MG63 (cell line): Measurements from ENCODE around the gene GPR68. TPM values are rescaled to one million over a fixed set of nuclear protein-coding genes. Genes with fewer than 3 reads are reported as not detected.
A peak's percentile ranks its signal among the peaks of the same experiment; 100 is the strongest.
"Not testable (repeated sequence)": the region's sequence is repeated elsewhere in the genome, so short reads cannot be mapped to it uniquely, and the experiment has no call there.

Experiments used
- DNase-seq: peaks from one replicate; pipeline ENCODE4 v3.0.0-alpha.2; 2020
- H3K27me3 ChIP-seq: fragments of 250-450 bp; sonication (Bioruptor Pico); 2 replicates; pipeline ENCODE4 v1.5.1; 2020; ENCODE audit warnings: mild to moderate bottlenecking, moderate library complexity
- H3K36me3 ChIP-seq: fragments of 250-450 bp; sonication (Bioruptor Pico); 2 replicates; pipeline ENCODE4 v1.5.1; 2020; ENCODE audit warnings: mild to moderate bottlenecking, moderate library complexity
- H3K4me3 ChIP-seq: fragments of 250-450 bp; sonication (Bioruptor Pico); 2 replicates; pipeline ENCODE4 v1.5.1; 2020; ENCODE audit warnings: mild to moderate bottlenecking, moderate library complexity
- H3K9me3 ChIP-seq: fragments of 250-450 bp; sonication (Bioruptor Pico); 2 replicates; pipeline ENCODE4 v1.5.1; 2020; ENCODE audit warnings: mild to moderate bottlenecking, moderate library complexity
- total RNA-seq: library from RNA; depleted of rRNA; stranded (reverse); fragments of >200 nt; shearing (Covaris generic); gene quantifications from 2 replicates; pipeline ENCODE4 v1.2.3, GENCODE V29; 2014; ENCODE audit warnings: low replicate concordance

GPR68 gene
- total RNA-seq, 1 experiment from 2014 or later: 3.9 TPM

GRCh38 chr14:91261115-91261514 is 16.6 kb upstream of the GPR68 start:
- H3K4me3 ChIP-seq: no peak overlapping the region
- H3K36me3 ChIP-seq: no peaks in the 10 kb centered on the region
- H3K9me3 ChIP-seq: no peaks in the 10 kb centered on the region
- no peak for DNase-seq
- H3K27me3 ChIP-seq: no peaks in the 10 kb centered on the region

- Histone ChIP-seq H3K36me3 (no peaks in the 10 kb centered on the region), H3K4me3 (no peak overlapping the region), H3K27me3 (no peaks in the 10 kb centered on the region), H3K9me3 (no peaks in the 10 kb centered on the region)
- DNase-seq: no peak
These were observed 14.4 kb upstream of the GPR68 start for GRCh38 chr14:91258876-91259275.

- no peaks in the 10 kb centered on the region for H3K9me3 ChIP-seq
- H3K27me3 ChIP-seq: no peaks in the 10 kb centered on the region
- DNase-seq: peak; percentile 66
- H3K4me3 ChIP-seq: no peak overlapping the region
- no peaks in the 10 kb centered on the region for H3K36me3 ChIP-seq
These were observed 13.6 kb upstream of the GPR68 start for GRCh38 chr14:91258011-91258618.

- no peak for DNase-seq
- Histone ChIP-seq H3K9me3 (no peaks in the 10 kb centered on the region), H3K4me3 (no peak overlapping the region), H3K27me3 (no peaks in the 10 kb centered on the region), H3K36me3 (no peaks in the 10 kb centered on the region)
These were observed 13.0 kb upstream of the GPR68 start for GRCh38 chr14:91257328-91258010.

- Histone ChIP-seq H3K4me3 (no peak overlapping the region), H3K9me3 (no peaks in the 10 kb centered on the region), H3K27me3 (no peaks in the 10 kb centered on the region), H3K36me3 (no peaks in the 10 kb centered on the region)
- no peak for DNase-seq
These were observed 12.2 kb upstream of the GPR68 start for GRCh38 chr14:91256661-91257060.

GRCh38 chr14:91255026-91255695 is 10.7 kb upstream of the GPR68 start:
- DNase-seq: no peak
- H3K27me3 ChIP-seq: no peaks in the 10 kb centered on the region
- no peaks in the 10 kb centered on the region for H3K36me3 ChIP-seq
- H3K9me3 ChIP-seq: no peaks in the 10 kb centered on the region
- H3K4me3 ChIP-seq: no peak overlapping the region

- Histone ChIP-seq H3K27me3 (no peaks in the 10 kb centered on the region), H3K4me3 (no peak overlapping the region), H3K9me3 (no peaks in the 10 kb centered on the region), H3K36me3 (no peaks in the 10 kb centered on the region)
- no peak for DNase-seq
These were observed 10.0 kb upstream of the GPR68 start for GRCh38 chr14:91254461-91254860.

GRCh38 chr14:91253795-91254323 is 9.4 kb upstream of the GPR68 start:
- H3K4me3 ChIP-seq: no peak overlapping the region
- H3K36me3 ChIP-seq: no peaks in the 10 kb centered on the region
- no peak for DNase-seq
- no peaks in the 10 kb centered on the region for H3K9me3 ChIP-seq
- H3K27me3 ChIP-seq: no peaks in the 10 kb centered on the region

- no peak for DNase-seq
- Histone ChIP-seq H3K9me3 (no peaks in the 10 kb centered on the region), H3K4me3 (peak overlapping the region; percentile 31; the same call in 1 of the 2 replicates), H3K27me3 (no peaks in the 10 kb centered on the region), H3K36me3 (no peaks in the 10 kb centered on the region)
These were observed 8.6 kb upstream of the GPR68 start for GRCh38 chr14:91252871-91253794.

- no peaks in the 10 kb centered on the region for H3K36me3 ChIP-seq
- H3K9me3 ChIP-seq: no peaks in the 10 kb centered on the region
- H3K27me3 ChIP-seq: no peaks in the 10 kb centered on the region
- no peak overlapping the region for H3K4me3 ChIP-seq
- no peak for DNase-seq
These were observed 6.4 kb upstream of the GPR68 start for GRCh38 chr14:91250912-91251311.

GRCh38 chr14:91249841-91250616 is 5.5 kb upstream of the GPR68 start:
- no peaks in the 10 kb centered on the region for H3K9me3 ChIP-seq
- H3K4me3 ChIP-seq: no peak overlapping the region
- H3K36me3 ChIP-seq: no peaks in the 10 kb centered on the region
- no peak for DNase-seq
- H3K27me3 ChIP-seq: no peaks in the 10 kb centered on the region

- DNase-seq: no peak
- H3K9me3 ChIP-seq: no peaks in the 10 kb centered on the region
- no peaks in the 10 kb centered on the region for H3K36me3 ChIP-seq
- no peaks in the 10 kb centered on the region for H3K27me3 ChIP-seq
- H3K4me3 ChIP-seq: no peak overlapping the region
These were observed 1.7 kb upstream of the GPR68 start for GRCh38 chr14:91246051-91246852.

- DNase-seq, H3K9me3 ChIP-seq, H3K4me3 ChIP-seq, H3K36me3 ChIP-seq, H3K27me3 ChIP-seq: not testable (repeated sequence)
These were observed 1.1 kb upstream of the GPR68 start for GRCh38 chr14:91245616-91246015.

GRCh38 chr14:91245029-91245428 is 525 bp upstream of the GPR68 start:
- no peaks in the 10 kb centered on the region for H3K36me3 ChIP-seq
- no peaks in the 10 kb centered on the region for H3K9me3 ChIP-seq
- no peak for DNase-seq
- no peaks in the 10 kb centered on the region for H3K27me3 ChIP-seq
- H3K4me3 ChIP-seq: no peak overlapping the region

GRCh38 chr14:91243074-91243471 is 1.4 kb downstream of the GPR68 start:
- no peak for DNase-seq
- H3K4me3 ChIP-seq: peak overlapping the region; percentile 27
- no peaks in the 10 kb centered on the region for H3K9me3 ChIP-seq
- H3K36me3 ChIP-seq: no peaks in the 10 kb centered on the region
- no peaks in the 10 kb centered on the region for H3K27me3 ChIP-seq
